IMR-90 (cell line): ENCODE data around the gene GPATCH2L. TPM values are rescaled to one million over a fixed set of nuclear protein-coding genes. Genes with fewer than 3 reads are reported as not detected.

Experiments used
- ATAC-seq: fragments of 200-7000 bp; cut with Tn5 transposase; 2 replicates; pipeline ENCODE4 v1.9.1; 2020; ENCODE audit warnings: low read depth, mild to moderate bottlenecking, moderate library complexity
- BruUV-seq: library from RNA; stranded (reverse); fragments of 400-500 nt; replicated peaks from 2 replicates; lab custom pipeline; 2021; lab: Mats Ljungman, UMichigan
- CTCF ChIA-PET: fragments of 300-600 bp; formaldehyde crosslinking; extraction: SDS; loops from one replicate; lab custom pipeline; 2021; ENCODE audit warnings: antibody characterized with exemption; lab: Yijun Ruan, JAX
- POLR2A ChIA-PET: fragments of 300-600 bp; sonication (Branson Sonifier 250); formaldehyde crosslinking; loops from one replicate; lab custom pipeline; 2022; ENCODE audit warnings: antibody characterized with exemption; ENCODE audit not compliant: unreplicated experiment; lab: Charles Lee
- DNase-seq: peaks from one replicate; pipeline ENCODE4 v3.0.0; 2013
- H2AFZ ChIP-seq: replicated peaks from 2 replicates; pipeline ENCODE3; 2013; ENCODE audit warnings: low read length, mild to moderate bottlenecking; ENCODE audit not compliant: poor library complexity
- H2AK5ac ChIP-seq: 2 replicates; pipeline ENCODE4 v1.6.1; 2013; ENCODE audit warnings: low read depth, low read length, inconsistent platforms
- H2AK9ac ChIP-seq: replicated peaks from 2 replicates; pipeline ENCODE3; 2013; ENCODE audit warnings: mild to moderate bottlenecking, low read depth, low read length, moderate library complexity; ENCODE audit not compliant: poor library complexity
- H2BK120ac ChIP-seq: 2 replicates; pipeline ENCODE4 v1.6.1; 2013; ENCODE audit warnings: low read depth, low read length, inconsistent platforms
- H2BK15ac ChIP-seq: 3 replicates; pipeline ENCODE4 v1.6.1; 2013; ENCODE audit warnings: low read depth, low read length, inconsistent platforms
- H2BK20ac ChIP-seq: 2 replicates; pipeline ENCODE4 v1.6.1; 2013; ENCODE audit warnings: low read depth, mild to moderate bottlenecking, inconsistent platforms, low read length, moderate library complexity
- H2BK5ac ChIP-seq: 2 replicates; pipeline ENCODE4 v1.6.1; 2013; ENCODE audit warnings: mild to moderate bottlenecking, low read depth, low read length, inconsistent platforms; ENCODE audit not compliant: poor library complexity, severe bottlenecking
- H3K14ac ChIP-seq: replicated peaks from 2 replicates; pipeline ENCODE4 v1.6.1; 2013; ENCODE audit warnings: low read depth, low read length, inconsistent platforms
- H3K18ac ChIP-seq: 2 replicates; pipeline ENCODE4 v1.6.1; 2013; ENCODE audit warnings: low read depth, low read length, control low read depth
- H3K23ac ChIP-seq: 2 replicates; pipeline ENCODE4 v1.6.1; 2013; ENCODE audit warnings: low read depth, low read length, inconsistent platforms
- H3K27ac ChIP-seq: 2 replicates; pipeline ENCODE4 v1.5.1; 2013; ENCODE audit warnings: mild to moderate bottlenecking, control low read depth, low read length; ENCODE audit not compliant: insufficient read depth
- H3K27me3 ChIP-seq: 2 replicates; pipeline ENCODE4 v1.6.1; 2013; ENCODE audit warnings: low read length; ENCODE audit not compliant: control insufficient read depth, insufficient read depth
- H3K36me3 ChIP-seq: 2 replicates; pipeline ENCODE4 v1.6.1; 2013; ENCODE audit warnings: low read length, mixed read lengths; ENCODE audit not compliant: control insufficient read depth, insufficient read depth
- H3K4ac ChIP-seq: 2 replicates; pipeline ENCODE4 v1.6.1; 2013; ENCODE audit warnings: low read depth, low read length, inconsistent platforms
- H3K4me1 ChIP-seq: 2 replicates; pipeline ENCODE4 v1.6.1; 2013; ENCODE audit warnings: low read length, mixed read lengths; ENCODE audit not compliant: control insufficient read depth, insufficient read depth
- H3K4me2 ChIP-seq: 2 replicates; pipeline ENCODE4 v1.6.1; 2013; ENCODE audit warnings: low read depth, mild to moderate bottlenecking, control low read depth, low read length, moderate library complexity
- H3K4me3 ChIP-seq: 2 replicates; pipeline ENCODE4 v1.5.1; 2013; ENCODE audit warnings: low read depth, mild to moderate bottlenecking, control low read depth, low read length, moderate library complexity; ENCODE audit not compliant: insufficient read depth
- H3K56ac ChIP-seq: 2 replicates; pipeline ENCODE4 v1.6.1; 2013; ENCODE audit warnings: low read length, inconsistent platforms; ENCODE audit not compliant: insufficient read depth; ENCODE audit errors: extremely low read depth
- H3K79me1 ChIP-seq, 2 experiments: 2 replicates each; pipeline ENCODE4 v1.6.1; 2013; ENCODE audit warnings: low read length in 2 of 2, inconsistent platforms in 1 of 2, low read depth in 1 of 2
- H3K9ac ChIP-seq: 2 replicates; pipeline ENCODE4 v1.6.1; 2013; ENCODE audit warnings: low read depth, low read length, control low read depth
- H3K9me1 ChIP-seq: 2 replicates; pipeline ENCODE4 v1.6.1; 2013; ENCODE audit warnings: low read length, inconsistent platforms; ENCODE audit not compliant: insufficient read depth
- H3K9me3 ChIP-seq: 2 replicates; pipeline ENCODE4 v1.6.1; 2013; ENCODE audit warnings: low read length; ENCODE audit not compliant: control insufficient read depth, insufficient read depth
- H4K20me1 ChIP-seq: 2 replicates; pipeline ENCODE4 v1.6.1; 2013; ENCODE audit warnings: low read length, inconsistent platforms; ENCODE audit not compliant: insufficient read depth
- H4K5ac ChIP-seq: 2 replicates; pipeline ENCODE4 v1.6.1; 2013; ENCODE audit warnings: mild to moderate bottlenecking, low read depth, low read length, control low read depth
- H4K8ac ChIP-seq, 2 experiments: 2 replicates each; pipeline ENCODE4 v1.6.1; 2013; ENCODE audit warnings: low read depth in 2 of 2, low read length in 2 of 2, control low read depth in 1 of 2, inconsistent platforms in 1 of 2
- H4K91ac ChIP-seq: 2 replicates; pipeline ENCODE4 v1.6.1; 2013; ENCODE audit warnings: low read depth, low read length, inconsistent platforms; ENCODE audit not compliant: insufficient read depth
- BHLHE40 ChIP-seq: fragments of 150-350 bp; IDR thresholded peaks from 2 replicates; pipeline ENCODE4 v1.6.1; 2016; ENCODE audit warnings: mild to moderate bottlenecking, low read depth, low read length
- CEBPB ChIP-seq: IDR thresholded peaks from 2 replicates; pipeline ENCODE4 v1.6.1; 2012; ENCODE audit warnings: low read depth, low read length, improper control_type of control experiment
- CHD1 ChIP-seq: IDR thresholded peaks from 2 replicates; pipeline ENCODE4 v1.6.1; 2012; ENCODE audit warnings: low read depth, low read length, improper control_type of control experiment
- FOS ChIP-seq: fragments of 150-350 bp; IDR thresholded peaks from 2 replicates; pipeline ENCODE4 v1.6.1; 2016; ENCODE audit warnings: low read depth, low read length
- MAFK ChIP-seq: IDR thresholded peaks from 2 replicates; pipeline ENCODE4 v1.6.1; 2012; ENCODE audit warnings: low read depth, low read length, improper control_type of control experiment
- MAZ ChIP-seq: IDR thresholded peaks from 2 replicates; pipeline ENCODE4 v1.6.1; 2012; ENCODE audit warnings: low read depth, mild to moderate bottlenecking, low read length, improper control_type of control experiment, moderate library complexity, borderline replicate concordance
- MXI1 ChIP-seq: IDR thresholded peaks from 2 replicates; pipeline ENCODE4 v1.6.1; 2012; ENCODE audit warnings: low read depth, mild to moderate bottlenecking, low read length, moderate library complexity, borderline replicate concordance
- NFE2L2 ChIP-seq: fragments of 150-350 bp; IDR thresholded peaks from 2 replicates; pipeline ENCODE4 v1.6.1; 2016; ENCODE audit warnings: low read depth, mild to moderate bottlenecking, low read length
- POLR2A ChIP-seq: IDR thresholded peaks from 2 replicates; pipeline ENCODE4 v1.6.1; 2012; ENCODE audit warnings: mild to moderate bottlenecking, low read depth, low read length
- RAD21 ChIP-seq: IDR thresholded peaks from 2 replicates; pipeline ENCODE4 v1.6.1; 2012; ENCODE audit warnings: low read length, improper control_type of control experiment
- RCOR1 ChIP-seq: IDR thresholded peaks from 2 replicates; pipeline ENCODE4 v1.6.1; 2012; ENCODE audit warnings: mild to moderate bottlenecking, low read length, improper control_type of control experiment; ENCODE audit not compliant: insufficient replicate concordance
- RFX5 ChIP-seq: IDR thresholded peaks from 2 replicates; pipeline ENCODE4 v1.8.0; 2012; ENCODE audit warnings: low read depth, mild to moderate bottlenecking, low read length, moderate library complexity
- SMC3 ChIP-seq: fragments of 150-350 bp; IDR thresholded peaks from 2 replicates; pipeline ENCODE4 v1.6.1; 2016; ENCODE audit warnings: low read depth, mild to moderate bottlenecking, antibody characterized with exemption, low read length, moderate library complexity
- WGBS, 2 experiments: methylation state at CpG; one replicate each; pipeline versions ENCODE4 v1.1.5 to v1.1.7; 2013; ENCODE audit warnings: missing lambda C conversion rate in 2 of 2; ENCODE audit not compliant: insufficient read length in 1 of 2; ENCODE audit errors: extremely low coverage in 2 of 2; 5-methylcytosine and 5-hydroxymethylcytosine counted together
- dilution Hi-C: fragments of 300-500 bp; cut with HindIII; formaldehyde crosslinking; loops from one replicate; pipeline ENCODE4 v1.14.3; 2018; ENCODE audit warnings: low sequenced_read_pairs; ENCODE audit not compliant: unreplicated experiment
- in situ Hi-C: fragments of 300-500 bp; cut with MboI; formaldehyde crosslinking; loops from 3 replicates; pipeline ENCODE4 v1.14.3; 2019; ENCODE audit warnings: low sequenced_read_pairs, inconsistent platforms, mixed read lengths
- intact Hi-C: fragments of 100-400 bp; cut with micrococcal nuclease; formaldehyde crosslinking; loops from 2 replicates; pipeline ENCODE4 v1.10.0; 2022
- polyA plus RNA-seq, 3 experiments: library from polyadenylated mRNA; depleted of rRNA; stranded (reverse); fragments of >200 nt; gene quantifications; 2 replicates each; pipeline ENCODE4 v1.2.3, GENCODE V29; 2012; ENCODE audit warnings: low replicate concordance in 1 of 3
- total RNA-seq: library from RNA; depleted of rRNA; stranded (reverse); fragments of >200 nt; gene quantifications from 2 replicates; pipeline ENCODE4 v1.2.3, GENCODE V29; 2012
- TF ChIP-seq, protein P1 (sequence below): fragments of 150-350 bp; IDR thresholded peaks from 2 replicates; pipeline ENCODE4 v1.6.1; 2016; ENCODE audit warnings: low read depth, mild to moderate bottlenecking, low read length, moderate library complexity, borderline replicate concordance
- TF ChIP-seq, protein P2 (sequence below): fragments of 150-350 bp; IDR thresholded peaks from 2 replicates; pipeline ENCODE4 v1.6.1; 2017; ENCODE audit warnings: mild to moderate bottlenecking, antibody characterized with exemption, low read length, low read depth
- TF ChIP-seq, protein P3 (sequence below): conservative IDR thresholded peaks from 2 replicates; pipeline ENCODE4 v1.5.1; 2012; ENCODE audit warnings: mild to moderate bottlenecking, low read depth, low read length, improper control_type of control experiment

Gene GPATCH2L
- total and polyA plus RNA-seq, 2 of the 4 experiments (the other 2 are of a cell fraction), result 15.6 to 51.4 TPM

DNA sequence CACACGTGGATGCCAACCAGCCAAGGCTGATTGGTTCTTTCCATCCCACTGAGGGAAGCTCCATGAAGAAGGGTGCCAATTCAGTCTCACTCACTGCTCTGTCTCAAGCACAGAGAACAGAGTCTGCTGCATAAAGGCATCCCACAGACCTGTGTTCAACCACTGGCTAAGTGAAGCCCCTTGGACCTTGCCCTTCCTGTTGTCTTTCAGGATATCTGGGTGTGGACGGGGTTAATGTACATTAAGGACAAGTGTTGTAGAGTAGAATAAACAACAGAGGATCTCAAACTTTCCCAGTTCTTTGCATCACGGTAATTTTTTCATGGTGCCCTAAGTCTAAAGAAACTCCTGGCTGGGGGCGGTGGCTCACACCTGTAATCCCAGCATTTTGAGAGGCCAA lies 33.1 kb upstream of the GPATCH2L start:
- H4K5ac ChIP-seq, result no peak overlapping the region
- no peak overlapping the region for H3K14ac ChIP-seq
- H3K36me3 ChIP-seq, result no peaks in the 10 kb centered on the region
- H2BK15ac ChIP-seq, result no peak overlapping the region
- no peak overlapping the region for H4K91ac ChIP-seq
- H3K9me3 ChIP-seq, result no peaks in the 10 kb centered on the region
- dilution Hi-C loops, result no loop called here
- ATAC-seq (no peak), DNase-seq (no peak)
- H3K18ac ChIP-seq, result no peak overlapping the region
- ChIA-PET CTCF (interaction anchor here (0.7 kb wide), 1 partner anchor 67 kb away, joined by 12 read pairs; no protein-coding TSS in a partner anchor), POLR2A (no interaction called here)
- no TSS peak for BruUV-seq
- TF ChIP-seq CHD1 (no peak), RFX5 (no peak), FOS (no peak), RCOR1 (no peak), MXI1 (no peak), MAFK (no peak), RAD21 (no peak), BHLHE40 (no peak), MAZ (no peak), POLR2A (no peak), CEBPB (no peak), NFE2L2 (no peak), SMC3 (no peak)
- TF ChIP-seq, protein P1, sequence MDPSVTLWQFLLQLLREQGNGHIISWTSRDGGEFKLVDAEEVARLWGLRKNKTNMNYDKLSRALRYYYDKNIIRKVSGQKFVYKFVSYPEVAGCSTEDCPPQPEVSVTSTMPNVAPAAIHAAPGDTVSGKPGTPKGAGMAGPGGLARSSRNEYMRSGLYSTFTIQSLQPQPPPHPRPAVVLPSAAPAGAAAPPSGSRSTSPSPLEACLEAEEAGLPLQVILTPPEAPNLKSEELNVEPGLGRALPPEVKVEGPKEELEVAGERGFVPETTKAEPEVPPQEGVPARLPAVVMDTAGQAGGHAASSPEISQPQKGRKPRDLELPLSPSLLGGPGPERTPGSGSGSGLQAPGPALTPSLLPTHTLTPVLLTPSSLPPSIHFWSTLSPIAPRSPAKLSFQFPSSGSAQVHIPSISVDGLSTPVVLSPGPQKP, result no peak
- TF ChIP-seq, protein P2, sequence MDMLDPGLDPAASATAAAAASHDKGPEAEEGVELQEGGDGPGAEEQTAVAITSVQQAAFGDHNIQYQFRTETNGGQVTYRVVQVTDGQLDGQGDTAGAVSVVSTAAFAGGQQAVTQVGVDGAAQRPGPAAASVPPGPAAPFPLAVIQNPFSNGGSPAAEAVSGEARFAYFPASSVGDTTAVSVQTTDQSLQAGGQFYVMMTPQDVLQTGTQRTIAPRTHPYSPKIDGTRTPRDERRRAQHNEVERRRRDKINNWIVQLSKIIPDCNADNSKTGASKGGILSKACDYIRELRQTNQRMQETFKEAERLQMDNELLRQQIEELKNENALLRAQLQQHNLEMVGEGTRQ, result no peak
- TF ChIP-seq, protein P3, sequence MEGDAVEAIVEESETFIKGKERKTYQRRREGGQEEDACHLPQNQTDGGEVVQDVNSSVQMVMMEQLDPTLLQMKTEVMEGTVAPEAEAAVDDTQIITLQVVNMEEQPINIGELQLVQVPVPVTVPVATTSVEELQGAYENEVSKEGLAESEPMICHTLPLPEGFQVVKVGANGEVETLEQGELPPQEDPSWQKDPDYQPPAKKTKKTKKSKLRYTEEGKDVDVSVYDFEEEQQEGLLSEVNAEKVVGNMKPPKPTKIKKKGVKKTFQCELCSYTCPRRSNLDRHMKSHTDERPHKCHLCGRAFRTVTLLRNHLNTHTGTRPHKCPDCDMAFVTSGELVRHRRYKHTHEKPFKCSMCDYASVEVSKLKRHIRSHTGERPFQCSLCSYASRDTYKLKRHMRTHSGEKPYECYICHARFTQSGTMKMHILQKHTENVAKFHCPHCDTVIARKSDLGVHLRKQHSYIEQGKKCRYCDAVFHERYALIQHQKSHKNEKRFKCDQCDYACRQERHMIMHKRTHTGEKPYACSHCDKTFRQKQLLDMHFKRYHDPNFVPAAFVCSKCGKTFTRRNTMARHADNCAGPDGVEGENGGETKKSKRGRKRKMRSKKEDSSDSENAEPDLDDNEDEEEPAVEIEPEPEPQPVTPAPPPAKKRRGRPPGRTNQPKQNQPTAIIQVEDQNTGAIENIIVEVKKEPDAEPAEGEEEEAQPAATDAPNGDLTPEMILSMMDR, result no peak
- no peak overlapping the region for H3K9ac ChIP-seq
- H3K4me2 ChIP-seq, result no peak overlapping the region
- no peaks in the 10 kb centered on the region for H4K20me1 ChIP-seq
- in situ Hi-C loops, result no loop called here
- no peaks in the 10 kb centered on the region for H3K79me1 ChIP-seq
- WGBS, 2 experiments, result no CpG with 5 or more reads among the region's 4 CpGs
- no peak overlapping the region for H3K56ac ChIP-seq
- H3K27ac ChIP-seq, result no peak overlapping the region
- no peak overlapping the region for H2AK9ac ChIP-seq
- H2BK20ac ChIP-seq, result no peak overlapping the region
- no peak overlapping the region for H3K23ac ChIP-seq
- no peaks in the 10 kb centered on the region for H3K9me1 ChIP-seq
- no peak overlapping the region for H3K4ac ChIP-seq
- H2BK5ac ChIP-seq, result no peak overlapping the region
- no peak overlapping the region for H3K4me3 ChIP-seq
- peaks cover 19% of the 10 kb centered on the region for H3K27me3 ChIP-seq
- H4K8ac ChIP-seq, result no peak overlapping the region
- H3K4me1 ChIP-seq, result no peaks in the 10 kb centered on the region
- H2BK120ac ChIP-seq, result no peak overlapping the region
- intact Hi-C loops, result no loop called here
- no peak overlapping the region for H2AK5ac ChIP-seq
- no peak overlapping the region for H2AFZ ChIP-seq
